NCI-H2107 (cell line): ENCODE data around the gene RAB11B.
"Not testable (repeated sequence)": the region's sequence is repeated elsewhere in the genome, so short reads cannot be mapped to it uniquely, and the experiment has no call there.

ENCODE experiments used
- DNase-seq: peaks from one replicate; lab custom pipeline; 2025; lab: John Stamatoyannopoulos, UW

The RAB11B gene

DNA sequence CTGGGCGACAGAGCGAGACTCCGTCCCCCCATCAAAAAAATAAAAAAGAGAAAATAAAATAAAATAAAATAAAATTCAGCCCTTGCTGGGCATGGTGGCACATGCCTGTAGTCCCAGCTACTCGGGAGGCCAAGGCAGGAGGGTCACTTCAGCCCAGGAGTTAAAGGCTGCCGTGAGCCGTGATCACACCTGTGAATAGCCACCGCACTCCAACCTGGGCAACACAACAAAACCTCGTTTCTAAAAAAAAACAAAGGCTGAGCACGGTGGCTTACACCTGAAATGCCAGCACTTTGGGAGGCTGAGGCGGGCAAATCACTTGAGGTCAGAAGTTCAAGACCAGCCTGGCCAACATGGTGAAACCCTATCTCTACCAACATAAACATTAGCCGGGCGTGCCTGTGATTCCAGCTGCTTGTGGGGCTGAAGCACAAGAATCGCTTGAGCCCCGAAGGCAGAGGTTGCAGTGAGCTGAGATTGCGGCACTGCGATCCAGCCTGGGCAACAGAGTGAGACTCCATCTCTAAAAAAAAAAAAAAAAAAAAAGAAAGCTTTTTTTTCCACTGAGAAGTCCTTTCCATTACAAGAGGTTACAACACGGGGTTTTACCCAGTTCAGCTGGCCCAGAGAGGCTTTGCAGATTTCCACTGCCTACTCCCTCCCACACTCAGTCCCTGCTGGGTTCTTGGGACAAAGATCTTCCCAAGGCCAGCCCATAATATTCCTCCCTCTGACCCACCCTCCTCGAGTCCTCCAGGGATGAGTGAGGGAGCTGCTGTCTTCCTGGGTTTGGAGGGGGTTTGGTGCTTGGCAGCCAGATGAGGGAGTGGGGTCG, 19.8 kb upstream of the RAB11B start:
- no peak for DNase-seq

GRCh38 chr19:8371011-8371804, 19.0 kb upstream of the RAB11B start:
- DNase-seq: no peak

GRCh38 chr19:8373867-8374813, 16.0 kb upstream of the RAB11B start:
- DNase-seq: no peak

DNA sequence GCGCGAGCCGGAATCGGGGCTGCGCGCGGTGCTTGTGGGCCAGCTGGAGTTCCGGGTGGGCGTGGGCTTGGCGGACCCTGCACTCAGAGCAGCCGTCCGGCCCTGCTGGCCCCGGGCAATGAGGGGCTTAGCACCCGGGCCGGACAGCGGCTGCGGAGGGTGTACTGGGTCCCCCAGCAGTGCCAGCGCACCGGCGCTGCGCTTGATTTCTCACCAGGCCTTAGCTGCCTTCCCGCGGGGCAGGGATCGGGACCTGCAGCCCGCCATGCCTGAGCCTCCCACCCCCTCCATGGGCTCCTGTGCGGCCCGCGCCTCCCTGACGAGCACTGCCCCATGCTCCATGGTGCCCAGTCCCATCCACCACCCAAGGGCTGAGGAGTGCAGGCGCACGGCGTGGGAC, 14.4 kb upstream of the RAB11B start:
- DNase-seq: not testable (repeated sequence)

- not testable (repeated sequence) for DNase-seq
These were observed 13.7 kb upstream of the RAB11B start for GRCh38 chr19:8376373-8376974.

DNA sequence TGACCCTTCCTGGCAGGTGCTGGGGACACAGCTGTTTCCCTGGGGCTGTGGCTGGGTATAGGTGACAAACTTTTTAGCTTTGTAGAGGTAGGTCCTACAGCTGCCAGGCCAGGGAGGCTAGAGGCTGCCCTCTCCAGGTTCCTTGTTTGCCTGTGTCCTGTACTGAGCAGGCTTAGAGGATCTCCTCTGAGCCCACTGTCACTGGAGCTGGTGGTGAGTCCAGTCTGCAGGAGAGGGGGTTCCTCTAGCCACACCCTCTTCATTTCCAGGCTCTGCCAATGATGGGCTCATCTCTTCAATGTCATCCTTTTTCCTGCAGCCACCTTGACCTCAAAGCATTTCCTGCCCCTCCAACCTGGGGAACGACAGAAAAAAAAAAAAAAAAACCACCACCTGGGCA, 12.6 kb upstream of the RAB11B start:
- DNase-seq: no peak

GRCh38 chr19:8379156-8379891, 10.8 kb upstream of the RAB11B start:
- not testable (repeated sequence) for DNase-seq

- DNase-seq: not testable (repeated sequence)
These were observed 5.6 kb upstream of the RAB11B start for GRCh38 chr19:8384569-8384968.

DNA sequence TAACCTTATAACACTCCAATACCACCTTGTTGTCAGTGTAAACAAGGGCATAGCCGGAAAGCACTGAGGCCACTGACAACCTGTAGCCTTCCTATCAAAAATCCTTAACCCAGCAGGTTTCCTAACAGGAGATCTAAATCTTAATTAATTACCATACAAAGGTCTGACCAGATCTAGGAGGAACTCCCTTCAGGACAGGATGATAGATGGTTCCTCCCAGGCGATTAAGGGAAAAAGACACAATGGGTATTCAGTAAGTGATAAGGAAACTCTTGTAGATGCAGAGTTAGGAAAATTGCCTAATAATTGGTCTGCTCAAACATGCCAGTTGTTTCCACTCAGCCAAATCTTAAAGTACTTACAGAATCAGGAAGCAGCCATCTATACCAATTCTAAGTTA, 5.1 kb upstream of the RAB11B start:
- DNase-seq: not testable (repeated sequence)

GRCh38 chr19:8385566-8385965, 4.6 kb upstream of the RAB11B start:
- DNase-seq: not testable (repeated sequence)

DNA sequence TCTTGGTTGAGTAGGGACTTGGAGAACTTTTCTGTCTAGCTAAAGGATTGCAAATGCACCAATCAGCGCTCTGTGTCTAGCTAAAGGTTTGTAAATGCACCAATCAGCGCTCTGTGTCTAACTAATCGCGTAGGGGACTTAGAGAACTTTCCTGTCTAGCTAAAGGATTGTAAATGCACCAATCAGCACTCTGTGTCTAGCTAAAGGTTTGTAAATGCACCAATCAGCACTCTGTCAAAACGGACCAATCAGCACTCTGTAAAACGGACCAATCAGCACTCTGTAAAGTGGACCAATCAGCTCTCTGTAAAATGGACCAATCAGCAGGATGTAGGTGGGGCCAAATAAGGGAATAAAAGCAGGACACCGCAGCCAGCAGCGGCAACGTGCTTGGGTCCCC, 3.7 kb upstream of the RAB11B start:
- DNase-seq: not testable (repeated sequence)

DNA sequence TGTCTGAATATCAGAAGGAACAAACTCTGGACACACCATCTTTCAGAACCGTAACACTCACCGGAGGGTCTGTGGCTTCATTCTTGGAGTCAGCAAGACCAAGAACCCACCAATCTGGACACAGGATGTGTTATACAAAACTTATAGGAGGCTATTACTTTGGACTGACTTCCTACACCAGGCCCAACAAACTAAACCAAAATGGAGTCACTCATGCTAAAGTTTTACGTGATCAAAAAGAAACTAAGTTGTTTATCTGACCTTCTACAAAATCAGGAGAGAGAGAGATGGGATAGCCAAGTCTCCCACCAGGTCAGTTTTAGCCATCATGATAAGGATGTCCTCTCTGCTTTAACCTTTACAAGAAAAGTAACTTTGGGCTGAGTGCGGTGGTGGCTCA, 3.2 kb upstream of the RAB11B start:
- no peak for DNase-seq

DNA sequence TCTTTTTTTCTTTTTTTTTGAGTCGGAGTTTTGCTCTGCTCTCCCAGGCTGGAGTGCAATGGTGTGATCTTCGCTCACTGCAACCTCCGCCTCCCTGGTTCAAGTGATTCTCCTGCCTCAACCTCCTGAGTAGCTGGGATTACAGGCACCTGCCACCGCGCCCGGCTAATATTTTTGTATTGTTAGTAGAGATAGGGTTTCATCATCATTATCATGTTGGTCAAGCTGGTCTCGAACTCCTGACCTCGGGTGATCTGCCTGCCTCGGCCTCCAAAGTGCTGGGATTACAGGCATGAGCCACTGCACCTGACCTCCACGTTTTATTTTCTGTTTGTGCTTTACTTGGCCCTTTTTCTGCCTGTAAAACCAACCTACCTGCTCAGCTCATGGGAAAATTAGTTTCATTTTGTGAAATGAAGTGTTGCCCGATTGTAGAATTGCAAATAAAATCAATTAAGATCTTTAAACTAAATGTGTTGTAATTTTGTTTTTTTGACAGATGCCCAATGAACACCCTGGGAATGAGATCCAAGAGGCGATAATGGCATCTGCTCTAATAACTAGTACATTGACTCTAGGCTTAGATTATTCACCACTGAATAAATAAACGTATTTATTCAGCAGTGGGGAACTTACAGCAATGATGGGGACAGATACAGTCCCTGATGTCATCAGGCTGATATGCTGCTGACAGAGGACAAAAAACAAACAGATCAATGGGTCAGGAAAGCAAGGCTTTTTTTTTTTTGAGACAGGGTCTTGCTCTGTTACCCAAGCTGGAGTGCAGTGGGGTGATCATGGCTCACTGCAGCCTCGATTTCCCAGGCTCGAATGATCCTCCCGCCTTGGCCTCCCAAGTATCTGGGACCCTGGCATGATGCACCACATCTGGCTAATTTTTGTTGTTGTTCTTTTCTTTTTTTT, 2.2 kb upstream of the RAB11B start:
- DNase-seq: no peak

GRCh38 chr19:8388612-8388958, 1.6 kb upstream of the RAB11B start:
- no peak for DNase-seq

DNA sequence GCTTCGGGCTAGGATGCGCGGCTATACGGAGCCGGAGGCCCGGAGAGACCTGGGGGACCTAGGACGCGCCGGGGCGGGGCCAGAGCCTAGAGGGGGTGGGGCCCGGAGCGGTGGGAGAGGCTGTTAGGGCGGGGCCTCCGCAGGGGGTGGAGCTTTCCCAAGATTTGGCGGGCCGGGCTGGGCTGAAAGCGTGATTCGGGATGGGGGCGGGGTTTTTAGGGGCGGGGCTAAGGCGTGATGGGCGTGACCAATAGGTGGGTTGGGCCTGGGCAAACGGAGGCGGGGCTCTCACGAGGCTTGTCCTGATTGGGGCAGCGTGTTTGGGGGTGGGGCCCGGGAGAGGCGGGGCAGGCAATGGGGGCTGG, 439 bp downstream of the RAB11B start:
- DNase-seq: peak; percentile 86

GRCh38 chr19:8391198-8392016, 1.2 kb downstream of the RAB11B start:
- no peak for DNase-seq

DNA sequence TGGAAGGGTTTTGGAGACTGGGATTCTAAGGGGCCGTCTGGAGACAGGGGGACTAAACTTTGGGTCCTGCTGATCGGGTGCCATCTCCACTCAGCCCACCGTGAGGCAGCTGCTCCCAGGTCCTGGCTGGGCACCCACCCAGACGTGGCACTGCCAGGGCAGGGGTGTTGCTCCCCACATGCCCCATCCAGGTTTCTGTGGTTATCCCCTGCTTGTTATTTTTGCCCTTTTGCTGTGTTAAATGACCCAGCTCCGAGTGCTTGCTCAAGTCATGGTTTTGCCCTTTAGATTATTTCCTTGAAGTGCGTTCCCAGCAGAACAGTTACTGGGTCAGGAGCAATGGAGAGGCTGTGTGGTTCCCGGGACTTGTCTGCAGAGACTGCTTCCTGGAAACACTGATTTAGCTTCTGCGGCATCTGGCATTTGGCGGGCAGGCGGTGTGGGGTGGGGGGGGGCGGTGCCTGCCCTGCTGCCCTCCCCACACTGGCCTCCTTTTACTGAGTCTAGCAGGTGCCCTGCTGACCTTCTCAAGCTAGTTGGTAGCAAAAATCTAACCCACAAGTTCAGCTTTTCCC, 1.9 kb downstream of the RAB11B start:
- DNase-seq: no peak

DNA sequence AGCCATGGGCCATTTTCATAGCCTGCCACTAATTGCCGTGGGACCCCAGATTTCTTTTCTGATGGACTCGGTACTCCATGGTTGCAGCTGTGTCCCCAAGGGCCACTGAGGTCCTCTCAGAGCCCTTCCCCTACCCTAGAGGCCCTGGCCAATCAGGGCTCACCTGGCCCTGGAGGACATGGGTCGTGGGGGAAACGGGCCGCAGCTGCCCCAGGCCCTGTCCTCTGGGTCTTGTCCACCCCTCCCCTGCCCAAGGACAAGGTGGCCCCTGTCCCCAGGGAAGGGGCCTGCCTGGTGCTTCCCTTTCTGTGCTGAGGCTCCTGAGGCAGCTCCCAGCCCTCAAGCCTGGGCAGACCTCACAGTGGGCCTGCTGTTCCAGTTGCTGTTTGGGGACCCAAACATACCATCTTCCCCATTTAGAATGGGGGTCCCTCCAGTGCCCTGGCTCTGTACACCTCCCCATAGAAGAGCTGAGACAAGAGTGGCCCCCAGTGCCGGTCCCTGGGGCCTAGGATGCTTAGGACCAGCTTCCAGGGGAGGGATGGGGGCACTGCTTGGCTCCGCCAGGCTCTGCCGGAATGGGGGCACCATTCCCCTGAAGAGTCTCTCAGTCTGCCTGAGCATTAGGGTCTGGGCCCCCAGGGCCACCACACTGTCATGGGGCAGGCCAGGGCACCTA, 3.2 kb downstream of the RAB11B start:
- DNase-seq: no peak
